Fibroblast of skin of abdomen (primary cell): ENCODE results near the gene STIM1.
"Not testable (repeated sequence)": the region's sequence is repeated elsewhere in the genome, so short reads cannot be mapped to it uniquely, and the experiment has no call there.

Source experiments
- DNase-seq: peaks from one replicate; pipeline ENCODE4 v3.0.0-alpha.2; 2013

Gene STIM1

DNA sequence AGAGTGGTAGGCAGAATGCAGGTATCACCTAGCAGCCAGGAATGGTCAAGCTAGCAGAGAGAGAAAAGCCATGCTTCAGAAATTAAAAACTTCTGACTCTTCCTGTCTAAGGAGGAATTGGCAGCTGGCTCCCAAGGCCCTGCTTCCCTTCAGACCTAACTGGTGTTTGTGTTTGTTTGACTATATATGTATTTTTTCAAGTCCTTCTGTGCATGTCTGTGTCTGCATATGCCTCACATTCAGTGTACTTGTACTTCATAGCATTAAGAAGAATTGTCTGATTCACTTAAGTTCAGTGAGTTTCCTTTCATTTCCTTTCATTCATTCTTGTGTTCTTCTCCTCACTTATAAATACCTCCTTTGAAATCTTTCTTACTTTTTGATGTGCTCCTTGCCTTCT, 130.2 kb downstream of the STIM1 start:
- DNase-seq: no peak

DNA sequence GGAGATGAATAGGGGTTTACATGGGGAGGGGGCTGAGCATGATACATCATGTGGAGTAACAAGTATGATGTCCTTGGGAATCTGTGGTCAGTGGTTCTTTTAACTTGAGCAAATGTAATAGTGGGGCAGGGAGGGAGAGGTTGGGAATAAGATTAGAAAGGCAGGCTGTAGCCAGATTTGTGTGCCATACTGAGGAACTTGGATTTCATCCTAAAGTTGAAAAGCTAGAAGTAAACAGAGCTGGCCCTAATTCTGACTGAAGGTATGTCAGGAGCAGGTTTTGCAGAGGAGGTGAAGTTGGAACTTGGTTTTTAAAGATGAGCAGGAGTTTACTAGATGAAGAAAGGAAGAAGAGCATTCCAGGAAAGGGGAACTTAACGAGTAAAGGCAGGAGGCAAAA, 130.8 kb downstream of the STIM1 start:
- DNase-seq: no peak

DNA sequence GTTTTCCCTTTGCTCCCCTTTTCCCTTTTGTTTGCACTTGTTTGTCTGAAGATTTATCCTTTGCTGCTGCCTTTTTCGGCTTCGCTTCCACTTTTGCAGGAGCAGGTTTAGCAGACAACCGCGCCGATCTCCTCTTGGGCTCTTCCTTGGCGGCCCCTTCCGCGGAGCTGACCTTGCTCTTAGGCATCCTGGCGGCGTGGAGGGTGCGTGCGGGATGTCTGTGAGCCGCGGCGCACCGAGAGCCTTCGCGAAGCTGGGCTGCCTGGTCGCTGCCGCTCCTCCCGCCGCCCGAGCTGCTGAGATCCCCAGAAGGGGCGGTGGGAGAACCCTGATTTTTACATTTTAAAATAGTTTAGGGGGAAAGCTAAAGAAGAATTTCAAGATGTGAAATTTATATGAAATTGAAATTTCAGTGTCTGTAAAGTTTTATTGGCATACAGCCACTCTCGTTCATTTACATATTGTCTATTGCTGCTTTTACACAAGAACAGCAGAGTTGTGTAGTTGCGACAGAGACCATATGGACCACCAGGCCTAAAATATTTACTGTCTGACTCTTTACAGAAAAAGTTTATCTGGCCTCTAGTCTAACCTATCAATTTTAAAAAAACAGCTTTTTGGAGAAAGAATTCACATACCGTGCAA, 133.9 kb downstream of the STIM1 start:
- DNase-seq: no peak

DNA sequence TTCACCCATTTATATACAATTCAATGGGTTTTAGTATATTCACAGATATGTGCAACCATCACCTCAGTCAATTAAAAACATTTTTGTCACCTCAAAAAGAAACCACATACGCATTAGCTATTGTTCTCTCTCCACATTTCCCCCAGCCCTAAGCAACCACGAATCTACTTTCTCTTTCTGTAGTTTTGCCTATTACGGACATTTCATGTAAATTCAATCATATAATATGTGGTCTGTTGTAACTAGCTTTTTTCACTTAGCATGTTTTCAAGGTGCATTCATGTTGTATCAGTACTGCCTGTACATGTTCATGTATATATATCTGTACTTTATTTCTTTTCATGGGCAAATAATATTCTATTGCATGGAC, 134.4 kb downstream of the STIM1 start:
- DNase-seq: no peak

DNA sequence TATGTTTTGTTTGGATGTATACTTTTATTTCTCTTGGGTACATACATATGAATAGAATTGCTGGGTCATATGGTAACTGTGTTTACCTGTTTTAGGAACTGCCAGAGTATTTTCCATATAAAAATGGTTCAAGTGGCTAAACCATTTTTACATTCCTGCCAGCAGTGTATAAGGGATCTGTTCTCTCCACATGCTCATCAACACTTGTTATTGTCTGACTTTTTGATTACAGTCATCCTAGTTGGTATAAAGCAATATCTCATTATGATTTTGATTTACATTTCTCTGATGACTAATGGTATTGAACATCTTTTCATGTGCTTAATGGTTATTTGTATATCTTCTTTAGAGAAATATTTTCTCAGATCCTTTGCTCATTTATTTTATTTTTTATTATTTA, 134.9 kb downstream of the STIM1 start:
- DNase-seq: no peak

DNA sequence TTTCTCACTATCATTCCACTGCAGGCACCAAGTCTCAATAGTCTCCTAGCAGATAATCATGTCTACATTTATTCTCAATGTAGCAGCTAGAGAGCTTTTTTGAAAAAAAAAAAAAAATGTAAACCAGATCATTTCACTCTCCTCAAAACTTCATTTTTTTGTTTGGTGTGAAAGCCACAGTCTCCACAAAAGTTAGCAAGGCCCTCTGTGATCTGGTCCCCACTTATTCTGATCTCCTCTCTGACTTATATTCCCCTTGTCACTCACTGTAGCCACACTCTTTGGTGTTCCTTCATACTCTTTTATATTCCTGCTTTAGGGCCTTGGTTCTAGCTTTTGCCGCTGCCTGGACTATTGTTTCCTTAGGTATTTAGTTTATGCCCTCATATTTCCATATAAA, 137.5 kb downstream of the STIM1 start:
- DNase-seq: no peak

DNA sequence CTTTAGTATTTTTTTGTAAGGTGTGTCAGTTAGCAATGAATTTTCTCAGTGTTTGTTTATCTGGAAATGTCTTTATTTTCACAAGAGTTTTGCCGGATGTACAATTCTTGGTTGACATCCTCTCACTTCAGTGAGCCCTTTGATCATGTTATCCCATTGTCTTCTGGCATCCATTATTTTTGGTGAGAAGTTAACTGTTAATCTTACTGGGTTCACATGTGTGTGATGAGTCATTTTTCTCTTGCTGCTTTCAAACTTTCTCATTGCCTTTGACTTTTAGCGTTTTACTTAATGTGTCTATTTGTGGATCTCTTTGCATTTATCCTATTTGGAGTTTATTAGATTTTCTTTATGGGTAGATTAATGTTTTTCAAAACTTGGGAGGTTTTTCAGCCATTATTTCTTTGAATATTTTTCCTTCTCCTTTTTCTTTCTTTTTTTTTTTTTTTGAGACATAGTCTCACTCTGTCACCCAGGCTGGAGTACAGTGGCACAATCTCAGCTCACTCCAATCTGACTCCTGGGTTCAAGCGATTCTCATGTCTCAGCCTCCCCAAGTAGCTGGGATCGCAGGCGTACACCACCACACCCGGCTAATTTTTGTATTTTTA, 138.7 kb downstream of the STIM1 start:
- no peak for DNase-seq

DNA sequence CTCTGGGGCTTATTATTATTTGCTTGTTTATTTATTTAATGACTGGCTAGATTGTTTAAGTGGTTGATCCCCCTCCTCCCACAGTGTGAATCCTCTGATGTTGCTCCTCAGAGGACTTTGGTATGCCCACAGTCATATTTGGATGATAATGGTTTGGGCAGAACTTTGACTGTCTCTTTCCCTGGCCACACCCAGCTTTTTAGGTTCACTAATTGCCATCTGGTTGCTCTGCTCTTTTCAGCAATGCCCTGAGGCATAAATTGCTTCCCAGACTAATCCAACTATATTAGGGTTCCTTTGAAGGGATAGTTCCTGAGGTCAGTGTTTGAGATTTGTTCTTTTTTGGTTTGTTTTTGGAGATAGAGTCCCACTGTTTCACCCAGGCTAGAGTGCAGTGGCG, 139.8 kb downstream of the STIM1 start:
- DNase-seq: no peak

DNA sequence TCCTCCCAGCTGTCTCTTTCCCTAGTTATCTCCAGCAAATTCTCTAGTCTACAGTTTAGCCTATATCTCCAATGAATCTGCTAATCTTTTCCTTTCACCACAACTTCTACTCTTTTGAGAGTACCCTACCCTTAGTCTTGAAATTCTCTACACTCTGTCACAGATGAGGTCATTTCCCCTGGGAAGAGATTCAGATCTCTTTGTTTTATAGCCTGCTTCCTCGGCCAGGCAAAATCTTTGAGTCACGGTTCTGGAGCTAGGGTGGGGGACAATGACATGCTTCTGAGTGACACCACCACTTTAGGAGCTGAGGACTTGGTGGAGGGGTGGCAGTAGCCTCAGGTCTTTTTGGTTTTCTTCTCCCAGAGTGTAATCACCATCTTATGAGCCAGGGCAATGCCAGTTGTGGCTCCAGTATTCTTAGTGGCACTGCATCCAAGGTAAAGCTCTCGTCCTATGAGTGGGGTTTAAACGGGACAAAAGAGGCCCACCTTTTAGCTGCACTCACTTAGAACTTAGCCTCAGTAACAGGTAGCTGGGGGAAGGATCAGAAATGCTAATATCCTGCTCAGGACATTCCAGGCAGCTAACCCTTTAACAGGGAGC, 140.6 kb downstream of the STIM1 start:
- peak; percentile 43 for DNase-seq

DNA sequence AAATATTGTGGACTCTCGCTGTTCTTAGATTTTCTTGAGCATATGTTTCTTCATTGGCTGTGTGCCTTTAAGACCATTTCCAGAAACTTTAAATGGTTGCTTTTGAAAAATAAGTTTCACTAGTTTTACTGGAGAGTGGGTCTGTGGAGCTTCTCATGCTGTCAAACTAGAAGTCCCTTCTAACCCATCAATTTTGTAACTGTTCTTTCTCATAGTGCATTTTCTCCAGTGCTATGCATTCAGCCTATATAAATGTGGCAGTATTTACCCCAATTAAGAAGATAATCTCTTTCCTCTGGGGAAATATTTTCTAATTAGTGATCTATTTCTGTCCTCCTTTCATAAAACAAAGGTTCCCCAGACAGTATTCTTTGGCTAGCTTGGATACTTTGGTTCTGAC, 141.2 kb downstream of the STIM1 start:
- DNase-seq: no peak

DNA sequence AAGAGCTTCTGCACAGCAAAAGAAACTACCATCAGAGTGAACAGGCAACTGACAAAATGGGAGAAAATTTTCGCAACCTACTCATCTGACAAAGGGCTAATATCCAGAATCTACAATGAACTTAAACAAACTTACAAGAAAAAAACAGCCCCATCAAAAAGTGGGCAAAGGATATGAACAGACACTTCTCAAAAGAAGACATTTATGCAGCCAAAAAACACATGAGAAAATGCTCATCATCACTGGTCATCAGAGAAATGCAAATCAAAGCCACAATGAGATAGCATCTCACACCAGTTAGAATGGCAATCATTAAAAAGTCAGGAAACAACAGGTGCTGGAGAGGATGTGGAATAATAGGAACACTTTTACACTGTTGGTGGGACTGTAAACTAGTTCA, 149.3 kb downstream of the STIM1 start:
- DNase-seq: not testable (repeated sequence)

DNA sequence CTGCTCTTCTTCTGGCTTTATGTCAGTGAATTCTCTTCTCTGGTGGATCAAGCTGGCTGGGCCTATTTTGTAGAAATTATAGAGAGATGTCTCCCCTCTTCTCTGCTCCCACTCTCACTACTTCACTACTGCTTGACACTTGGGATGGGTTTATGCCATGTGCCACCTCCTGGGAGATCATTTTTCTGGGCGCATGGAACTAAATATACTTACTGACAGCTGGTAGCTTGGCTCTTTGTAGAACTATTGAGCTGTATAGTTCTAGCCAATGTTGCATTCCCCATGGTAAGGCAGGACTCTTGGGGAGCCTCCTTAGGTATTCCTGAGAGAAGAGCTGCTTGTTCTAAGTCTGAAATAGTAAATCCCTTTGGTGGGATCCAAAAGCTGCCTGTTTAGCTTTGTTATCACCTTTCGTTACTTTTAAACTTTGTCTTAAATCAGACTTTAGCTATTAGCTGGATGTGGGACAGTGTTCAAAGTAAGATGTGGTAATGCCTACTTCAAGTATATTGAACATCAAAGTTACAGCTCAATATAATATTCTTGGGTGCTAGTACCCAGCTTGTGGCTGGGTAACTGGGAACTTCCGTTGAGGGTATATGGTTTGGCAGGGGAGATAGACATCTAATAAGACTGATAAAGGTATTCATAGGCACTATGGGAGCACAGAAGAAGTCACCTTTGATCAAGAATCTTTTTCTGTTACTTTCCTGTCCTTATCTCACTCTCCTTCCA, 151.6 kb downstream of the STIM1 start:
- no peak for DNase-seq

DNA sequence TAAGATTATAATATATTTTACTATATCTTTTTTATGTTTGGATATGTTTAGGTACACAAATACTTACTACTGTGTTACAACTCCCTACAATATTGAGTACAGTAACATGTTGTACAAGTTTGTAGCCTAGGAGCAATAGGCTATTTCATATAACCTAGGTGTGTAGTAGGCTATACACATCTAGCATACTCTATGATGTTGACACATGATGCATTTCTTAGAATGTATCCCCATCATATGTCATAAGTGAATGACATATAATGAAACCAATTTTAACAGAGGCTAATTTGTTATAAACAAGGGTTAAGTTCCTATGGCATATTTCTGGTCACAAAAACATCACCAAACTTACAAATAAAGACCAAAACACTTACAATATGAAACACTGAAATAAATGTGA, 152.7 kb downstream of the STIM1 start:
- no peak for DNase-seq

DNA sequence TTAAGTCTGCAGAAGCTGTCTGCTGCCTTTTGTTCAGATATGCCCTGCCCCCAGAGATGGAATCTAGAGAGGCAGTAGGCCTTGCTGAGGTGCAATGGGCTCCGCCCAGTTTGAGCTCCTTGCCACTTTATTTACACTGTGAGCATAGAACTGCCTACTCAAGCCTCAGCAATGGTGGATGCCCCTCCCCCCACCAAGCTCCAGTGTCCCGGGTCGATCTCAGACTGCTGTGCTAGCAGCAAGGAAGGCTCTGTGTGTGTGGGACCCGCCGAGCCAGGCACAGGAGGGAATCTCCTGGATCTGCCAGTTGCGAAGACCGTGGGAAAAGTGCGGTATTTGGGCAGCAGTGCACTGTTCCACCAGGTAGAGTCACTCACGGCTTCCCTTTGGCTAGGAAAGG, 161.1 kb downstream of the STIM1 start:
- DNase-seq: not testable (repeated sequence)

DNA sequence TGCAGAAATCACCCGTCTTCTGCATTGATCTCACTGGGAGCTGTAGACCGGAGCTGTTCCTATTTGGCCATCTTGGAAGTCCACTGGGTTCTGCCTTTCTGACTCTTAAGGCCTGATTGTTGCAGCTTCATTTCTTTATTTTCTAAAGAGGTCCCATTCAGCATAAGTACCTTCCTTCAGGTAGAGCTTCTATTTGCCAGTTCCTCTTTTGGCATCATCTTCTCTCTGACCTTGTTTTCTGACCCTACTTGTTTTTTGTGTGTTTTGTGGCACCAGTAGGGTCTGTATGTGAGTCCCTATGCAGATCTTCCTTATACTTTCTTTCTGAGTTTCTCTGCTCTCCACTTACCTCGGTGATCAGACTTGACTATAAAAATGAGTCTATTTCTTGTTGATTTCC, 161.7 kb downstream of the STIM1 start:
- no peak for DNase-seq

DNA sequence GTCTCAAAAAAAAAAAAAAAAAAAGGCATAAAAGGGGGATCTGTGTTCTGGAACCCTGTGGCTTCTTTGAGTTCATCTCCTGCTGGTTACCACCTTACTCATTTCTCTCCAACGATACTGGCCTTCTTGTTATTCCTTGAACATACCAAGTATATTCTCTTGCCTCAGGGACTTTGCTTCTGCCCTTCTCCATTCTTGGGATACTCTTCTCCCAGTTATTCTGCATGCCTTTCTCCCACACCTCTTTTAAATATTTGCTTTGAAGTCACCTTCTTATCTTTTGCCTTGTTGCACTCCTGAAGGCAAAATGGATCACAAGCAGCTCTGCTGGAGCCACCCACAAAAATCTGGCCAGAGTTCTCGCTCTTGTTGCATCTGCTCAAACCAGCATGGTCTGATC, 163.2 kb downstream of the STIM1 start:
- no peak for DNase-seq

DNA sequence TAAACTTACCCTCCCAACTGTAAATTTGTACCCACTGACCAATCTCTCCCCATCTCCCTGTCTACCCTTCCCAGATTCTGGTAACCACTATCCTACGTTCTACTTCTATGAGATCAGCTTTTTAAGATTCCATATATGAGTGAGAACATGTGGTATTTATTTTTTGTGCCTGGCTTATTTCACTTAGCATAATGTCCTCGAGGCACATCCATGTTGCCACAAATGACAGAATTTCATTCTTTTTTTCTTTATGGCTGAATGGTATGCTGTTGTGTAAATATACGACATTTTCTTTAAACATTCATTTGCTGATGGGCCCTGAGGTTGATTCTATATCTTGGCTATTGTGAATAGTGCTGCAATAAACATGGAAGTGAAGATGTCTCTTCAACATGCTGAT, 164.4 kb downstream of the STIM1 start:
- peak; percentile 36 for DNase-seq

DNA sequence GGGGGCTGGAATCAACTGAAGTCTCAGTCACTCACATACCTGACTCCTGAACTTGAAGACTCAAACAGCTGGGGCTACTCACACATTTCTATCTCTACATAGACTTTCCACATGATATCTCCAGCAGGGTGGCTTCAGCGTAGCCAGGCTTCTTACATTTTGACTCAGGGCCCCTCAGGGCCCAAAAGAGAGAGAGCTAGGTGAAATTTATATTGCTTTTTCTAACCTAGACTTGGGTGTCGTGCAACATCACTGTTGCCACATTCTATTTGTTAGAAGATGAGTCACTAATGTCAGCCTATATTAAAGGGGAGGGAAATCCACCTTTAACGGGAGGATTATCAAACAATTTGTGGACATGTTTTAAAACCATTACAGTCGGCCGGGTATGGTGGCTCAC, 167.2 kb downstream of the STIM1 start:
- DNase-seq: no peak

DNA sequence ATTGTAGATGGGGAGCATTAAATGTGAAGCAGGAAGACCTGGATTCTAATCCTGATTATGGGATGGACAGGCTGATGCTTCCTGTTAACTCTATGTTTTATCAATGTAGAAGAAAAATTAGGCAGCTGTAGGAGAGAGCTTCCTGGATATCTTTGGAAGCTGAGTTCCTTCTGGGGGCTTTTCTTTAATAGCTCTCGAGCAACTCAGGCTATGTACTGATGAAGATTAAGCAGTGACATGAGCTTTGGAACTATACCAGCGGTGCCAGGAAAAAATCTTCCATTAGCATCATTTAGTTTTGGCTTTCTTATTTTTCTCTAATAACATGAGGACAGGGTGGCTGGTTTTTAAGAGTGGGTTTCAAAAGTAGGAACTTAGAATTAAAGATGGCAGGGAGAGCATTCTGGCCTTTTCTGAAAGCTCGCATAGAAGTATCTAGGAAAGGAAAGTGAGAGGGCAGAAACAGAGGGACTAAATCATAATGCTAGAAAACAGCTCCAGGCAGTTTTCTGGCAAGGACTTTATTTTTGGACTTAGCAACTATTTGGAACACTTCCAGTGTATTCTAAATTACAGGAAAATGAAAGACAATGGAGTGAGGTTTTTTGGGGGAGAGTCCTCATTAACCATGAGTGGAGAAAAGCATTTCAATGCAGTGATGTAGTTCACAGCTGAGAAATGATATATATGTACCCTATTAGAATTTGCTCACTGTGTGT, 169.9 kb downstream of the STIM1 start:
- peak; percentile 54 for DNase-seq

DNA sequence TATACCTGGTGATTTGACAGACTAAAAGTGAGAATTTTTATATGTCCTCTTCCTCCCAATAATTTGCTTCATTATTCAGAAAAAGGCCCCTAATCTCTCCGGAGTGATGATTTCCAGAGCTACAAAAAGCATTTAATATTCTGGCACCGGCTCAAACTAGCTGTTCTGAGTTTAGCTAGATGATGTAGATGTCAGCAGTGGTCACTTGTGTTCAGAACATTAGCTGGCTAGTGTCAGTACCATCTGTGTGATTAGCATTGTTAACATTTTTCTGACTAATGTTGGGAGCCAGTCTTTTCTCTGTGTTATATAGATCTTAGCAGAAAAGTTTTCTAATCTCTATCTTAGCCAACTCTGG, 170.5 kb downstream of the STIM1 start:
- peak; percentile 31 for DNase-seq

DNA sequence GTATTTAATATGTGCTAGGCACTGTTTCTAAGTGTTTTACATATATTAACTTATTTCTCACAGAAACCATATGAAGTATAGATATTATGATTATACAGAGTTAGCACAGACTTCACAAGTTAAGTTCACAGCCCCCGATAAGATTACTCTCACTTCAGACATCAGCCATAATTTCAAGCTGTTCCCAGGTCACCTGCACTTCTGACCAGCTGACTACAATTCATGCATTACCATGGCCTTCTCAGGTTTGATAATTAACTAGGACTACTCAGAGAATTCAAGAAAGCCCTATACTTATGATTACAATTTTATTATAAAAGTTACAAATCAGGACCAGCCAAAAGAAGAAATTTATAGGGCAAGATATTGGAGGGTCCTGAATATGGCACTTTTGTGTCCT, 170.9 kb downstream of the STIM1 start:
- no peak for DNase-seq

DNA sequence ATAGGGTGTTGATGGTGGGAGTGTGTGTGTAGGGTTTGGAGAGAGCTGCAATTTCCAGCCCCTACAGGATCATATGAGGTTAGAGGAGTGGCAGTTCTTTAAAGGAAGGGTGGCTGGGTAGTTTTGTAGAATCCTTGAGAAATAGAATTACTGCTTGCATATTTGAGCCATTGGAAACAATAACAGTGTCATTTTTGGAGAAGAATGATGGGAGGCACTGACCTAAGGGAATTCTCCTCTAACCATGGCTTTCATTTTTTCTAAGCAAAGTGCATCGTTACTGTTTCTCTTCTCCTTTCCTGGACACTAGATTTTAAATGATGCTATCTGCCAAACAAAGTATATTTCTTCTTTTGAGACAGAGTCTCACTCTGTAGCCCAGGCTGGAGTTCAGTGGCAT, 172.3 kb downstream of the STIM1 start:
- DNase-seq: no peak

DNA sequence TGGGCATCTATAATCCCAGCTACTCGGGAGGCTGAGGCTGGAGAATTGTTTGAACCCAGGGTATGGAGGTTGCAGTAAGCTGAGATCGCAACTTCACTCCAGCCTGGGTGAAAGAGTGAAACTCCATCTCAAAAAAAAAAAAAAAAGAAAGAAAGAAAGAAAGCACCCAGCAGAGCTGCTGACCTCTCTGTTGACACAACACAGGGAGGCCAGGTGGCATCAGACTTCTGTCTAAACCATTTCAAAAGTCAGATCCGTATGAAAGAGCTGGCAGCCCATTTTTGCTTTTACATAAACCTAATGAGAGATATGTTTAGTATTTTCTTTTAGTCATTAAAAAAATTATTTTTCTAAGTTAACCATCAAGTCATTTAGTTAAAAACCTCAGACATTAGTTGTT, 174.7 kb downstream of the STIM1 start:
- no peak for DNase-seq
